ENCODE data around the gene MED13.

The MED13 gene

GRCh38 chr17:62064791-62065563, at the start of gene MED13:
Gene MED13, minus strand, starts transcription at chr17:62065278. Its CDS starts 73 bp downstream, at chr17:62065205.
- DNase-seq, result no peak

- DNase-seq, result no peak
Observed at GRCh38 chr17:62112229-62112628, 47.2 kb upstream of the MED13 start.

- no peak for DNase-seq
Observed at GRCh38 chr17:62111562-62112171, 46.6 kb upstream of the MED13 start.

- DNase-seq, result no peak
Observed at GRCh38 chr17:62110923-62111484, 45.9 kb upstream of the MED13 start.

GRCh38 chr17:62109924-62110323, 44.8 kb upstream of the MED13 start:
- no peak for DNase-seq

- DNase-seq, result no peak
Observed at GRCh38 chr17:62109378-62109902, 44.4 kb upstream of the MED13 start.

- DNase-seq, result no peak
Observed at GRCh38 chr17:62105861-62106260, 40.8 kb upstream of the MED13 start.

GRCh38 chr17:62105357-62105756, 40.3 kb upstream of the MED13 start:
- DNase-seq, result no peak

- no peak for DNase-seq
Observed at GRCh38 chr17:62101515-62101914, 36.4 kb upstream of the MED13 start.

GRCh38 chr17:62101090-62101489, 36.0 kb upstream of the MED13 start:
- no peak for DNase-seq

- no peak for DNase-seq
Observed at GRCh38 chr17:62100055-62100454, 35.0 kb upstream of the MED13 start.

GRCh38 chr17:62099532-62099931, 34.5 kb upstream of the MED13 start:
- no peak for DNase-seq

- no peak for DNase-seq
Observed at GRCh38 chr17:62098623-62099231, 33.6 kb upstream of the MED13 start.

GRCh38 chr17:62096401-62096670, 31.3 kb upstream of the MED13 start:
- DNase-seq, result no peak

- DNase-seq, result no peak
Observed at GRCh38 chr17:62094175-62094574, 29.1 kb upstream of the MED13 start.

- DNase-seq, result no peak
Observed at GRCh38 chr17:62093188-62094155, 28.4 kb upstream of the MED13 start.

- no peak for DNase-seq
Observed at GRCh38 chr17:62092784-62093183, 27.7 kb upstream of the MED13 start.

GRCh38 chr17:62091804-62092203, 26.7 kb upstream of the MED13 start:
- no peak for DNase-seq

GRCh38 chr17:62090868-62091267, 25.8 kb upstream of the MED13 start:
- DNase-seq, result no peak

- no peak for DNase-seq
Observed at GRCh38 chr17:62090021-62090824, 25.1 kb upstream of the MED13 start.

- no peak for DNase-seq
Observed at GRCh38 chr17:62089334-62089733, 24.3 kb upstream of the MED13 start.

- no peak for DNase-seq
Observed at GRCh38 chr17:62086737-62087136, 21.7 kb upstream of the MED13 start.

Measured in SIG-M5 (cell line).